Coronary artery (tissue), 2 donors: ENCODE results near the gene ZBTB17.
A peak's percentile ranks its signal among the peaks of the same experiment; 100 is the strongest.

Source experiments
- DNase-seq: peaks from one replicate; pipeline ENCODE4 v3.0.0-alpha.2; 2017; ENCODE audit warnings: low spot score
- H3K27ac ChIP-seq, 2 donors: fragments of 200-600 bp; sonication (generic); one replicate each; pipeline ENCODE4 v1.5.1; 2016 to 2019
- H3K4me3 ChIP-seq: fragments of 200-600 bp; sonication (generic); 2 replicates; pipeline ENCODE4 v1.5.1; 2016; ENCODE audit warnings: mild to moderate bottlenecking, moderate library complexity
- TF ChIP-seq, protein P1 (sequence below): fragments of 200-600 bp; sonication (generic); IDR thresholded peaks from one replicate; pipeline ENCODE4 v1.5.1; 2019; ENCODE audit warnings: antibody characterized with exemption

ZBTB17 gene

DNA sequence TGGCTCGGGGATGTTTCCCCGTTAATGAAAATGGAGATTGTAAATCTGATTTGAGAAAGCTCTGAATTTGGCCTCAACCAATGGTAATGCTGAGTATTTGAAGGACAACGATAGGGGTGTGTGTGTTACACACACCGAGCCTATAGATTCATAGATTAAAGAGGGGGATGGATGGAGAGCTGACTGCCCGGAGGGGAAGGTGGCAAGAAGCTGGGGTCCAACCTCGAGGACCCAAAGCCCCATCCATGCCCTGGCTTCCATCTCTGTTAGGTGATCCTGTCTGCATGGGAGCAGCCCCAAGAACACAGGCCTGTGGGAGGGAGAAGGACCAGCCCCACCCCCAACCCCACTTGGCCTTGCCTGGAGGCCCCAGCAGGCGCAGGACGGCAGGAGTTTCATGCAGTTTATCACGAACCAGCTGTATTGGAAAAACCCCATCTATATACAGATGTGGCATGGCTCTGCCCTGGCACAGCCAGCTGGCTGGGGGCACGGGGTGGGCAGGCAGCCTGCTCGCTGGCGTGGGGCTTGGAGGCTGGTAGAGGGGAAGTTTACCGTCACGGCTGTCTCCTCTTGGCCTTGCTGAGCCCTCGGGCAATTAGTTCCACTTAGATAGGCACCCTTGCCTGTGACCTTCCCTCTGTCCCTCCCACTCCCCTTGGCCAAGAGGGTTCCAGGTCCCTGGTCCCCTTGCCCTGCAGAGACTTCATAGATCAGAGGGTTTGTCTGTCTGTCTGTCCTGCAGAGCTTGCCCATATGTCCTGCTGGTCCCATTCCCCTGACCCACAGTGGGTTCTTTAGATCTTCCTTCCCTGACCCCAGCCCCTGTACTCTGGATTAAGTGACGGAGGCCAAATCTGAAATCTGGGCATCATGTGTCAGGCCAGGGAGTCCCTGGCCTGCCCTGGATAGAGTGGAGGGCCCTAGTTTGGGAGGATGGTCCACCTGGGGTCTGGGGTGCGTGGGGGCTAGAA, 38.9 kb upstream of the ZBTB17 start:
- DNase-seq = no peak
- Histone ChIP-seq H3K4me3 (peak overlapping the region; percentile 79), H3K27ac (peak overlapping the region; percentile 98)
- TF ChIP-seq, protein P1, sequence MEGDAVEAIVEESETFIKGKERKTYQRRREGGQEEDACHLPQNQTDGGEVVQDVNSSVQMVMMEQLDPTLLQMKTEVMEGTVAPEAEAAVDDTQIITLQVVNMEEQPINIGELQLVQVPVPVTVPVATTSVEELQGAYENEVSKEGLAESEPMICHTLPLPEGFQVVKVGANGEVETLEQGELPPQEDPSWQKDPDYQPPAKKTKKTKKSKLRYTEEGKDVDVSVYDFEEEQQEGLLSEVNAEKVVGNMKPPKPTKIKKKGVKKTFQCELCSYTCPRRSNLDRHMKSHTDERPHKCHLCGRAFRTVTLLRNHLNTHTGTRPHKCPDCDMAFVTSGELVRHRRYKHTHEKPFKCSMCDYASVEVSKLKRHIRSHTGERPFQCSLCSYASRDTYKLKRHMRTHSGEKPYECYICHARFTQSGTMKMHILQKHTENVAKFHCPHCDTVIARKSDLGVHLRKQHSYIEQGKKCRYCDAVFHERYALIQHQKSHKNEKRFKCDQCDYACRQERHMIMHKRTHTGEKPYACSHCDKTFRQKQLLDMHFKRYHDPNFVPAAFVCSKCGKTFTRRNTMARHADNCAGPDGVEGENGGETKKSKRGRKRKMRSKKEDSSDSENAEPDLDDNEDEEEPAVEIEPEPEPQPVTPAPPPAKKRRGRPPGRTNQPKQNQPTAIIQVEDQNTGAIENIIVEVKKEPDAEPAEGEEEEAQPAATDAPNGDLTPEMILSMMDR = no peak

DNA sequence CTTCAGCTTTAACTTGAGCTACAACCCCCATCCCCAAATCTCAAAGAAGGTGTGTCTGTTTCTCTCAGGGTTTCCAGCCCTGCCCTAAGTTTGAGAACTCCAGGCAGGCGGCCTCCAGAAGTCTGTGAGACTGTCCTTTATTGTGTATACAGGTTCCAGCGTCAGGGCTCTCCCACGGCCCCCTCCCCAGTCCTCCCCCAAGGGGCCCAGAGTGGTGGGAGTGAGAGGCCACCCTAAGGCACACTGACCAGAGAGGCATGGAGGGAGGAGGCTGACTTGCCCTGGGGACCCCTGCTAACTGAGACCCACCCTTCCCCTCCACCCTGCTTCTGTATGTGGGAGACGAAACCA, 38.0 kb upstream of the ZBTB17 start:
- no peak for DNase-seq
- Histone ChIP-seq H3K4me3 (peak overlapping the region; percentile 47), H3K27ac (peak overlapping the region; percentile 98)
- TF ChIP-seq, protein P1 = no peak

- TF ChIP-seq, protein P1 = no peak
- Histone ChIP-seq H3K4me3 (peak overlapping the region; percentile 55), H3K27ac (peak overlapping the region; percentile 98)
- DNase-seq = peak; percentile 91
Observed at GRCh38 chr1:16013220-16013907, 37.5 kb upstream of the ZBTB17 start.

DNA sequence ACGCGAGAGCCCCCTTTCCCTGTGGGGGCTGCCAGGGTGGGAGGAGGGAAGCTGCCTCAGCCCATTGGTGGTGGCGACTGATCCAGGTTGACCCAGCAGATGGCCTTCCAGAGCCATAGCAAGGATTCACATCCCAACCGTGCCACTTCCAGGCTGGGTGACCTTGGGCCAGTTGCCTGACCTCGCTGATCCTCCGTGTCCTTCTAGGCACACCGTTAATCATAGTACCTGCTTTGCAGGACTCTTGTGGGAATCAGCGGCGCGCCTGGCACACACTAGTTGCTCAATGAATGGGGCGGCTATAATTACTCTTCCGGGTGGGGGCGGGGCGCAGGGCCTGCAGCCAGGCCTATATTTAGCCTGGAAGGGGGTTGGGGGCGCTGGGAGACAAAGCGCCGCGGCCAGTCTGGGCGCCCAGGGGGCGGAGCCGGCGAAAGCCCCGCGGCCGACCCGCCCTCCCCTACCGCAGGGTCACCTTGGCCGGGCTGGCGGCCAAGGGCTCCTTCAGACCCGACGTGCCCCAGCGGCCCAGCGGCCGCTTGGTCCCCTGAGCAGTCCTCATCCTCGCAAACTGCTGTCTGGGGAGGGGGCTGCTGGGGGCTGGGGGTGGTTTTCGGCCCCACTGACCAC, 36.8 kb upstream of the ZBTB17 start:
- Histone ChIP-seq H3K27ac (peak overlapping the region; percentile 98), H3K4me3 (peak overlapping the region; percentile 55)
- TF ChIP-seq, protein P1 = no peak
- peak; percentile 90 for DNase-seq

DNA sequence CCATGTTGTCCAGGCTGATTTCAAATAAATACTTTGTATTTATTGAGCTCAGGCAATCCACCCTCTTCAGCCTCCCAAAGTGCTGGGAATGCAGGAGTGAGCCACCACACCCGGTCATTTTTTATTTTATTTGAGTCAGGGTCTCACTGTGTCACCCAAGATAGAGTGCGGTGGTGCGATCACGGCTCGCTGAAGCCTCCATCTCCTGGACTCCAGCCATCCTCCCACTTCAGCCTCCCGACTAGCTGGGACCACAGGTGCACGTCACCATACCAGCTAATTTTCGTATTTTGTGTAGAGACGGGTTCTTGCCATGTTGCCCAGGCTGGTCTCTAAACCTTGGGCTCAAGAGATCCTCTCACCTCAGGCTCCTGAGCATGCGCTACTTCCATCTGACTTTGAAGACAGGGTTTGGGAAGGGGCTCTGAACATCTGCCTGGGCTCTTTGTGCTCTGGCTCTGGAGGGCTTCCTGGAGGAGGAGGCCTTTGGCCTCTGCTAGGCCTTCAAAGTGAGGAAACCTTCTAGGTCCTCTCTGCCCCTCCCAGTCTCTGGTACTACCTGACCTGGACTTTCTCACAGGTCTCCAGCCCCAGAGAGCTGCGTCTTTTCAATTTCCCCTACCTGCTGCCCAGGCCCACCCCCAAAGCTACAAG, 36.2 kb upstream of the ZBTB17 start:
- TF ChIP-seq, protein P1 = no peak
- no peak for DNase-seq
- Histone ChIP-seq H3K4me3 (peak overlapping the region; percentile 55), H3K27ac (peak overlapping the region; percentile 98)

- Histone ChIP-seq H3K4me3 (no peak overlapping the region), H3K27ac (no peak overlapping the region)
- DNase-seq = no peak
- TF ChIP-seq, protein P1 = no peak
Observed at GRCh38 chr1:16010837-16011236, 34.9 kb upstream of the ZBTB17 start.
